NCI-H2171 (cell line): Measurements from ENCODE around the gene VMO1.
"Not testable (repeated sequence)": the region's sequence is repeated elsewhere in the genome, so short reads cannot be mapped to it uniquely, and the experiment has no call there.

Experiments used
- DNase-seq: peaks from one replicate; lab custom pipeline; 2025; lab: John Stamatoyannopoulos, UW

Gene VMO1, protein sequence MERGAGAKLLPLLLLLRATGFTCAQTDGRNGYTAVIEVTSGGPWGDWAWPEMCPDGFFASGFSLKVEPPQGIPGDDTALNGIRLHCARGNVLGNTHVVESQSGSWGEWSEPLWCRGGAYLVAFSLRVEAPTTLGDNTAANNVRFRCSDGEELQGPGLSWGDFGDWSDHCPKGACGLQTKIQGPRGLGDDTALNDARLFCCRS

DNA sequence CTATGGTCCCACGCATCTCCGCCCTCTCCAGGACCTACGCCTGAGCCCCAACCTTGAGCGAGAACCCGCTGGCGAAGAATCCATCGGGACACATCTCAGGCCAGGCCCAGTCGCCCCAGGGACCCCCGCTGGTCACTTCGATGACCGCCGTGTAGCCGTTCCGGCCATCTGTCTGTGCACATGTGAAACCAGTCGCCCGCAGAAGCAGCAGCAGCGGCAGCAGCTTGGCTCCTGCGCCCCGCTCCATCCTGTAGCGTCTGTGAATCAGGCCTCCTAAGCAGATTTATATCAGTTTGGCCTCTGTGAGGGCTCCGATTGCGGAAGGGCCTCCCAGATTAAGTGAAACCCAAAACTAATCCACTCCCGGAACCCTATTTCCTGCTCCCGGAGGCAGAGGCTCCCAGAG is at the start of gene VMO1:
VMO1 (minus strand) TSS at position 259 of the 406 bp plus-strand sequence; CDS start at position 247, 12 bp downstream.
- DNase-seq, result no peak

DNA sequence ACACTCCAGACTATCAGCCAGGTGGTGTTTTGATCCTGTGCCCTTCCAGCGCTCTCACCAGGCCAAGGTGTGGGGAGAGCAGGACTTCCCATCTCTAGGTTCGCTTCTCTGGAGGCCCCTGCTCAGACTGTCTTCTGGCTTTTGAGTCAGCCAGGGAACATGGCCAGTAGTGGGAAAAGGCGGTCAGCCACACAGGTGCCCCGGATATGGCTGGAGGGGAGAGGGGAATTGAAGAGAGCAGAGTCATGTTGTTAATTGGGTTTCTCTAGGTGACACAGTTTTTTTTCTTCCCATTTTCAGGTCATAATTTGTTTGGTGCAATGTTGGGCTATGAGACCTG is 48.5 kb upstream of the VMO1 start:
- no peak for DNase-seq

DNA sequence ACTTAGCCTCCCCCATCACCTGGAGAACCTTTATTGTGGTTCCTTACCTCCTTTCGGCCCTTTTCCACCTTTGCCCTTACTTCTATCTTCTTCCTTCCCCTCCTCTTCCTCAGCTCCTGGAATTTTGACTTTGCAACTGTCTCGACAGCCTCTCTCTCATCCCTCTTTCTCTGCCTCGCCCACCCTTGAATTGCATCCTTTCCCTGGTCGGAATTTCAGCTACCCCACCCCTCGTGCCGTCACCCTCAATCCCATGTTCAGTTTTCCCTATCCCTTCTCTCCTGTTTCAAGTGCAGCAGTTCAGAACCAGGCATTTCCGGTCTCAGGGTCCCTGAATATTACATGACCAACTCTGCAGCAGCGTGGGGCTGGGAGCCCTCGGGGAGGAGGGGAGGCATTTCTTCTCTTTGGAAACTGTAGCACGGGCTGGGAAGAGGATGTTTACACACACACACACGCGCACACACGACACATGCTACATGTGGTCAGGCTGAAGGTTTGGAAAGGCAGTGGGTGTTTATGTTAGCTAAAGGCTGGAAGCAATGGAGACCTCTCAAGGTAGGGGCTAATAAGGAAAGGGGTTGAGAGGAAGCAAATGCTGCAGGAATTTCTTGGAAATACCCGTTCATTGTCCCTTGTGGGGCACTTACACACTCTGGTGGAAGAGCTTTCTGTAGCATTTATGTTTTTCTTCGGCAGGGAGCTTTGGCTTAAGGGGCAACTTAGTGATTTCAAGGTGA is 47.9 kb upstream of the VMO1 start:
- DNase-seq, result no peak

DNA sequence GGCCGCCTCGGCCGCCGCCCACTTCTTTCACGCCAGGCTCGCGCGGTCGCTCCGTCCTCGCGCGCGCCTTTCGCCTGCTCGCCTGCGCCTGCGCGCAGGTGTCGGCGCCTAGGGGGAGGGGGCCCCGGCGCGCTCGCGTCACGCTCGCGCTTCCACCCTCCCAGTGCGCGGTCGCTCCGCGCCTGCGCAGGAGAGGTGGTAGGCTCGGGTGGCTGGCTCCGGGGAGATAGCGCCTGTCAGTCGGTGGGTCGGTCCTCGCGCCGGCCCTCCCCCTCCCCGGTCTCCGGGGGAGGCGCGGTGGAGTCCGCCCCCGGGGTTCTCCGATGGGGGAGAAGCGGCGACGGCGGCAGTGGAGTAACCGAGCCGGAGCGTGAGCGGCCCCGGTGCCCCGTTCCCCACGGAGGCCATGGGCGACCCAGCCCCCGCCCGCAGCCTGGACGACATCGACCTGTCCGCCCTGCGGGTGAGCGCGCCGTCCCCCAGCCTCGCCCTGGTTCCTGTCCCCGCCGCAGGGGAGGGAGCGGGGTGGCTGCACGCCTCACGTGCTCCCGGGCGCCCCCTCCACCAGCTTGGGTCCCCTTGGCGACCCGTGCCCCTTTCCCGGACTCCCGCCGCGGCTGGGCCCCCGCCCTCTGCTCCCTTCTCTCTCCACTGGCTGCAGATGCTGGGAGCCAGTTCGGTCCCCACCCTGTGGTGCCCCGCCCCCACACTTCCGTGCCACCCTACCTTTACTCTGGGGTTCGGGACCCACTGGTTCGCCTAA is 47.2 kb upstream of the VMO1 start, which contains the start of gene MINK1:
MINK1 (plus strand) TSS at position 163 of the 763 bp plus-strand sequence; CDS start at position 407, 244 bp downstream.
- DNase-seq, result peak; percentile 89

DNA sequence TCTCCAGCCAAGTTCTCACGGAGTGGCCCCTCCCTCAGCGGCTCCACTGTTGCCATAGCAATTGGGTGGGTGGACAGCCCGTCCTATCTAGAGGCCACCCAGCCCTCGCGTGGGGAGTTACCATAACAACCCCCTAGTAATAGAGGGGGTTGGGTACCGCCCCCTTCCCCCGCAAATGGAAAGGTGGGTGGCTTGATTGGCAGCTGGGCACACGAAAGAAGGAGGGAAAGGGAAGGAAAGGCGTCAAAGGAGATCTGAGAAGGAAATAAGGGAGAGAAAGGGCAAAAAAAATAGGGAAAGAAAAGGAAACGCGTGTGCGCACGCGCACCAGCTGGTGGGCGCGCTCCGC is 46.6 kb upstream of the VMO1 start:
- not testable (repeated sequence) for DNase-seq

DNA sequence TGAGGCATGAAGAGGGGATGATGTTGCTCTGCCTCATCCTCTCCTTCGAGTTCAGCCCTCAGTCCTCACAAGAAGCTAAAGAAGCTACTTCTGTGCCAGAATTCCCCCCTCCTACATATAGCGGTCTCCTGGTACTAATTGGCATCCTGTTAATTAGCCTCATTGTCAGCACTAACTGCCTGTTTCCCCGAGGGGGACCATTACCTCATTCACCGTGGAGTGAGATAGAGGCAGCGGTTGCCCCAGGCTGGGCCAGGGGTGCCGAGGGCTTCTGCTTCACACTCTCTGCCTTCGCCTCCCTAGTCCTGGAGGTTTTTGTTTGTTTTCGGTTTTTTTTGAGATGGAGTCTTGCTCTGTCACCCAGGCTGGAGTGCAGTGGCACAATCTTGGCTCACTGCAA is 41.2 kb upstream of the VMO1 start:
- DNase-seq, result no peak

DNA sequence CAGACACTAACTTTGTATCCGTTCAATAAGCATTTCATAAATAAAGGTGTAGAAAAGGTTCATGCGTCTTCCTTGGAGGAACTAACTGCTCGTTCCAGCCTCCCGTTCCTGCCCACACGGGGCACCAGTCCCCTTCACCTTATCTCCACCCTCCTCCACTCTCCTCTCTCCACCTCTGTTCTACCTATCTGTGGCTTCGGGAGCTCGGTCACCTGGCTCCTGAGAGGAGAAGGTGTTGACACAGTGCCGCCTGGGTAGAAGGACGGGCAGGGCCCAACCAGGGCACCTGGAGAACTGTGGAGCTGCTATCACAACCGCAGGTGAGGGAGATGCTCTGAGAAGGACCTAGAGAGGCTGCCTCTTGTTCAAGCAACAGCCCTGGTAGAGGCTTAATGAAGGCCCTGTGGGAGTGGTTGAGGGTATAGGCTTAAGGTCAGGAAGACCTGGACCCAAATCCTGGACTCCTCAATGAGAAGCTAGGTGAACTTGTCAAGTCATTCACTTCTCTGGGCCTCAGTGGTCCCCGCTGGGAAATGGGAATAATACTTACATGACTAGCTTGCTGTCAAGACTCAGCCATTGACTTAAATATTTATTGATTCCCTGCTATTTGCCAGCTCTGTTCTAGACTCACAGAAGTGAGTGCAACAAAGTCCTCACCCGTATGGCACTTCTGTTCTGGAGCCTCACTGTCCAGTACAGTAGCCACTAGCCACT is 37.4 kb upstream of the VMO1 start:
- DNase-seq, result no peak

DNA sequence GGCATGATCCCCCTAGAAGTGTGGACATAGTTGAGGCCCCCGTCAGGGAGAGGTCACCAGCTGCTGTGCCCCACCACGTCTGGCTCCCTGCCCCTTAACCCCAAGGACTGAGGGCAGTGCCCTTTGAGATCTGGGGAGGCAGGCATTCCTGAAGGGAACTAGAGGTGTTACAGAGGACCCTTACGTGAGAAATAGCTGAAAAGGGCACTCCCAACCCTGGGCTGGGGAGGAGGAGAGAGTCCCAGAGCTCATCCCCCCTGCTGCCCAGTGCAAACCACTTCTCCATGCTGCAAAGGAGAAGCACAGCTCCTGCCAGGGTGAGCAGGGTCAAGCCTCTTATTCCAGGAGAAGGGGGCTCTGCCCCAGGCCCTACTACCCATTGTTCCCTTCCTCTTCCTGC is 36.7 kb upstream of the VMO1 start:
- no peak for DNase-seq

DNA sequence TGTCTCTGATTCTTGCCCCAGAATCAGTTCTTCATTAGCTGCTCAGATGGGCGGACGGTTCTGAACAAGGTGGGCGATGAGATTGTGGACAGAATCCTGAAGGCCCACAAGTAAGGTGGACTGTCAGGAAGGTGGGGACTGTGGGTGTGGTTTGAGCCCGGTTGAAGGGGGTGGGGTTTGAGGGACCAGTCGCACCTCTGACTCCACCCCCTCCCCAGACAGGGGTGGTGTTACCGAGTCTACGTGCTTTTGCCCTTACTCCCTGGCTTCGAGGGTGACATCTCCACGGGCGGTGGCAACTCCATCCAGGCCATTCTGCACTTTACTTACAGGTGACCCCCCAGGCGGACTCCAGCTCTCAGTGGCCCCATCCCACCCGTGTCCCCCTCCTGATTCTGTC is 32.1 kb upstream of the VMO1 start:
- no peak for DNase-seq

DNA sequence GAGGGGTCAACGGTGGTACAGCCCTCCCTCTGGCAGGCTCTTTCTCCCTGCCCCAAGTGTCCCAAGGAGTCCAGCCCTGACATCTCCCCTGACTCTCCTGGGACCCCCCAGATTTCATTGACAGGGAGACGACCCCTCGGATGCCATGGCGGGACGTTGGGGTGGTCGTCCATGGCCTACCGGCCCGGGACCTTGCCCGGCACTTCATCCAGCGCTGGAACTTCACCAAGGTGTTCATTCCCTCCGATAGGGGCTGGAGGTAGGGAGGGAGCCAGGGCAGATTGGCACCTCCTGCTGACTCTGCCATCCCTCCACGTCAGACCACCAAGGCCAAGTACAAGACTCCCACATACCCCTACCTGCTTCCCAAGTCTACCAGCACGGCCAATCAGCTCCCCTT is 30.7 kb upstream of the VMO1 start:
- DNase-seq, result no peak

DNA sequence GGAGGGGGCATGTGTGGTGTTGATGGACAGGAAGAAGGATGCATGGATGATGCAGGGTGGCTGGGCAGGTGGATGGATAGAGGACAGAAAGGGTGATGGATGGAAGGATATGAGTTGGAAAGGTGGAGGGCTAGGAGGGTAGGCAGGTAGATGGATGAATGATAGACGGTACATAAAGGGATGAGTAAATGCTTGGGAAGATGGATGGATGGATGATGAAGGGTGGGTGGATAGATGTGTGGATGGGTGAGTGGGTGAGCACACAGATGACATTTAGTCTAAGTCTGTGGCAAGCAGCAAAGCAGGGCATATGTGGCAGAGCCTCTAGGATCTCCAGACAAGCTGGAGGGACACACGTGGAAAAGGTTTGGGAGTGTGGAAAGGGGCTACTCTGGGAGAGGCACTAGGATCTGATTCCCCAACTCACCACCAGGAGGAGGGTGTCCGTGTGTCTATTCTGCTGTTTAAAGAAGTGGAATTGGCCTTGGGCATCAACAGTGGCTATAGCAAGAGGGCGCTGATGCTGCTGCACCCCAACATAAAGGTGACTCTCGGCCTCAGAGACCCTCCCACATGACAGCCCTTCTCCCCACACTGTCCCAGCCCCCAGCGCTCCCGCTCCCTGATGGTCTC is 29.0 kb upstream of the VMO1 start:
- DNase-seq, result no peak

DNA sequence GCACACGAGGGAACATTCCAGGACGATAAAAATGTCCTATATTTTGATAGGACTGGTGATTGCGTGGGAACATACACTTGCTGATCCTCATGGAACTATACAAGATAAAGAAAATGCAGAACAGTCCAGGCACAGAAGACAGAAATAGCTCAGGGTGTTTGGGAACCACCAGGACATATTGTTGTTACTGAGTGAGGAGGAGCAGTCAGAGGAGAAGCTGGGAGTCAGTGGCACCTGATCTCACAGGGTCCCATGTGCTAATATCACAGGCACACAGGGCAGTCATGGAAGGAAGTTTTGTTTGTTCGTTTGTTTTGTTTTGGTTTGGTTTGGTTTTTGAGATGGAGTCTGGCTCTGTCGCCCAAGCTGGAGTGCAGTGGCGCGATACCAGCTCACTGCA is 26.5 kb upstream of the VMO1 start:
- no peak for DNase-seq

DNA sequence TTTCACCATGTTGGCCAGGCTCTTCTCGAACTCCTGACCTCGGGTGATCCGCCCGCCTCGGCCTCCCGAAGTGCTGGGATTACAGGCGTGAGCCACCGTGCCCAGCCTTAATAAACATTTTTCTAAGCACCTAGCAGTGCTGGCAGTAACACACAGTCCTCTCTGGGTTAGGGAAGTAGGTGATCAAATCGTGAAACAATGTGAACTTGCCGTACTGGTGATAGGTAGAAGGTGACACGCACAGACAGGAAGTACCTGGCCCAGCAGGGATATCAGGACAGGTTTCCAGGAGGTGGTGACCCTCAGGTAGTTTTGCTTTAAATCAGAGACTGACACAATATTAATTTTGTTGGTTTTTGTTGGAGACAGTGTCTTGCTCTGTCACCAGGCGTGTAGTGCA is 25.3 kb upstream of the VMO1 start:
- DNase-seq, result no peak

DNA sequence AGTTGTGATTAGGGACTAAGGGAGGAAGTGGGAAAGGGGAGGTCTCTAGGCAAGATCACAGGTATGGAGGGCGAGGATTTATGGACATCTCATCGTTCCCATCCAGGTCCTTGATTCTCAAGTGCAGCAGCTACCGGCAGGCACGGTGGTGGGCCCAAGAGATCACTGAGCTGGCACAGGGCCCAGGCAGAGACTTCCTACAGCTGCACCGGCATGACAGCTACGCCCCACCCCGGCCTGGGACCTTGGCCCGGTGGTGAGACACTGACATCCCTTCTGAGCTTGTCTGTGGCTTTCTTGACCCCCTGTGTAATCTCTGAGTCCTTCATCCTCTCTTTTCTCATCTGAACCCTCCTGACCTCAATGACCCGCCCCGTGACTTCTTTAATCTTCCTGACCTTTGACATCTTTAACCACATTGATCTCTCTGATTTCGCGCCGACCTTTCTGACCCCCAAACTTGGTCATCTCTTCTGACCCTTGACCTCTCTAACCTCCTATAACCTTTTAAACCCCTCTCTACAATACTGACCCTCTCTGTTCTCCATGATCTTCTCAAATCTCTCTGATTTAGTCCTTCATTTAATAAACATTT is 24.6 kb upstream of the VMO1 start:
- no peak for DNase-seq

DNA sequence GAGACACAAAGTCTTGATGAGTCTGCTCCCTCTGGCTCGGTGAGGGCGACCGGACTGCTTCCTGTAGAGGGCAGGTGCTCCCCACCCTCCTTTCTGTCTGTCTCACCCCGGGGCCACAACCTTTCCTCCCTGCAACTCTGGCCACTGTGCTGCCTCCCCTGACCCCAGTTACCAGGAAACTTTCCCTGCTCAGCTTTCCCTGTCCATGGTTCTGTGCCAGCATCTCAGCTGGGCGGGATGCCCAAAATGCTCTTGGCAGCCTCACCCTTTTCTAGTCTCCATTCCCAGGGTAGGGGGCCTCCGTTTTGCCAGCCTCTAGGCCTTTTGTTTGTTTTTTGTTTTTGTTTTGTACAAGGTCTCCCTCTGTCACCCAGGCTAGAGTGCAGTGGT is 22.2 kb upstream of the VMO1 start:
- no peak for DNase-seq

DNA sequence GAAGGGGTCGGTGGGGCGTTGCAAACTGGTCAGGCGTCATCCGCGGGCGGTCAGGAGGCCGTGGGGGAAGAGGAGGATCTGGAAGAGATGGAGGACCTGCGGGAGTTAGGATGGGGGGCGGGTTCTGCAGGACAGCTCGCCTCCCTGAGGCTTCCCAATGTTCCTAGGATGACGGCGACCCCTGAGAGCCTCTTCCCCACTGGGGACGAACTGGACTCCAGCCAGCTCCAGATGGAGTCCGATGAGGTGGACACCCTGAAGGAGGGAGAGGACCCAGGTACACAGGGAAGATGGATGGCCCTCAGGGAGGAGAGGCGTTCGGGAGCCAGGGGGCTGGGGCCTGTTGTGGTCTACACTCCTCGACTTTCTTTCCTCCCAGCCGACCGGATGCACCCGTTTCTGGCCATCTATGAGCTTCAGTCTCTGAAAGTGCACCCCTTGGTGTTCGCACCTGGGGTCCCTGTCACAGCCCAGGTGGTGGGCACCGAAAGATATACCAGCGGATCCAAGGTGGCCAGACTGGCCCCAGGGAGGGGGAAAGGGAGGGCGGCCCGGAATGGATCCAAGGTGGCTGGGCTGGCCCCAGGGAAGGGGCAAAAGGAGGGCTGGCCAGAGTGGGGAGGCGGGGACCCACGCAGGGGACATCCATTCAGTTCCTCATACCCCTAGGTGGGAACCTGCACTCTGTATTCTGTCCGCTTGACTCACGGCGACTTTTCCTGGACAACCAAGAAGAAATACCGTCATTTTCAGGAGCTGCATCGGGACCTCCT is 21.6 kb upstream of the VMO1 start:
- DNase-seq, result no peak

DNA sequence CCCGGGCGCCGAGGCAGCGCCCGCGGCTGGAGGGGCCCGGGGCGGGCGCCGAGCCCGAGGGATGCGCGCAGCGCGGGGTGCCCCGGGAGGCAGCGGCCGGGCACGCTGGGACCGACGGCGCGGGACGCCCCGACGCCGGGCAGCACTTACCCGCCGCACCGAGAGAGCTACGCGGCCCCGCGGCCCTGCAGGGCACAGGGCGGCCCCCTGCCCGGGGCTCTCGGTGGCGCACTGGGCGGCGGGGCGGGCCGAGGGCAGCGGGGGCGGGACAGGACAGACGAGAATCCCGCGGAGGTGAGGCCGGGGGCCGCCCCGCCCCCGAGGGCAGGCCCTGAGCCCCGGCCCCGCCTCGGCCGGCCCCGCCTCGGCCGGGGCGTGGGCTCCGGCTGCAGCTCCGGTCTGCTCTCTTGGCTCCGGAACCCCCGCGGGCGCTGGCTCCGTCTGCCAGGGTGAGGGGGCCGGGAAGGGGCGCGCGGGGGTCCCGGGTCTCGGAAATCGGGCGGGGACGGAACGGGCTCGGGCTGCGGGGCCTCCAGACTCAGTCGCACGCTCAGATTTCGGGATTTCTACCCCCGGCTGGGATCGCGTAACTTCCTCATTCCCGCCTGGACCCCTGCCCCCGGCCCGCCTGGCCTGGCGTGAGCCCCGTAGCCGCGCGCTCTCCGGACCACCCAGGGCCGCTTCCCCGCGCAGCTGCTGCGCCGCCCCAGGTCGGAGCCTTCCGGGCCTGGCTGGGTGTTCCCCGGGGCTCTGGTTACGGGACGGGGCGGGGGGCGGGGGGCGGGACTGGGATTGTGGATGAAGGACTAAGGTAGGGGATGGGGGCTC is 20.8 kb upstream of the VMO1 start, which contains the start of gene PLD2:
PLD2 (plus strand) TSS at position 376 of the 828 bp plus-strand sequence. CDS start 621 bp downstream, outside the sequence.
- peak; percentile 84 for DNase-seq

DNA sequence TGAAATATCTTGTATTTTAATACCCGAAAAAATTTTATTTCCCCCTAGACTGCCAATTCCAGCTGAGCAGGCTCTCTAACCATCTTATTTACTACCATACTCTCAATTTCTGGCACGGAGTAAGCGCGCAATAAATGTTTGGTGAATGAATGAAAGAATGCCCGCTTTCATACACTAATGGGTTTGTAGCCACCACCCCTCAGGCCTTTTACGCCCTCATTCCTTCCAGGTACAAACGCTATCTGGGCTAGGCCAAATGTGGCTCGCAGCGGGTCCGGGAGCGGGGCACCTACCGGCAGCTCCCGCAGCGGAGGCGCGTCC is 20.3 kb upstream of the VMO1 start:
- peak; percentile 56 for DNase-seq

DNA sequence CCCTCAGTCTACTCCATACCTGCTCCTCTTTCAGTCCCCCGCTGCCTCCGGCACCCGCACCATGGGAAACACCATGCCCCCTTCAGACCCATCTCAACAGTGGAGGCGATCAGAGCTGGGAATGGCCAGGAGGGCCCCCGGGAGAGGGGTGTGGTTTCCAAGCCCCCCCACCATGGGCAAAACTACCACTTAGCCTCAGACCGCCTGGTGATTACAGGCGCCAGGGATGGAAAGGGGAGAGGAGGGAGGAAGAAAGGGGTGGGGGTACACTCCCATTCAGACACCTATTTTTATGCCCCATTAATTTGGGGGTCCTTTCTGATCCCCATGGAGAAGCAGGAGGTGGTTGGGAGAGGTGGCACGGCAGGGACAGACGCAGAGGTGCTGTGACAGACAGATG is 16.1 kb upstream of the VMO1 start, which contains the start of gene C17orf114:
C17orf114 (minus strand) TSS at position 101 of the 400 bp plus-strand sequence.
- no peak for DNase-seq
